H1 (cell line): Measurements from ENCODE around the gene PRR23E. TPM values are rescaled to one million over a fixed set of nuclear protein-coding genes. Genes with fewer than 3 reads are reported as not detected.

Experiments used
- CREB1 ChIP-seq: IDR thresholded peaks from 2 replicates; pipeline ENCODE4 v1.6.1; 2012; ENCODE audit warnings: inconsistent platforms
- EP300 ChIP-seq, 2 experiments: IDR thresholded peaks; 1 replicate in 1 of 2; 2 replicates in 1 of 2; pipeline ENCODE4 v1.6.1; 2011 to 2012; ENCODE audit warnings: low read depth in 2 of 2, low read length in 2 of 2, mild to moderate bottlenecking in 2 of 2, borderline replicate concordance in 1 of 2, inconsistent platforms in 1 of 2, moderate library complexity in 1 of 2
- GTF2F1 ChIP-seq: IDR thresholded peaks from 2 replicates; pipeline ENCODE4 v1.6.1; 2012; ENCODE audit warnings: low read depth, low read length, improper control_type of control experiment, borderline replicate concordance
- KDM4A ChIP-seq: IDR thresholded peaks from one replicate; pipeline ENCODE4 v1.7.1; 2012; ENCODE audit warnings: low read depth, mild to moderate bottlenecking, moderate library complexity, low read length, inconsistent platforms; ENCODE audit not compliant: severe bottlenecking
- MAX ChIP-seq: IDR thresholded peaks from 2 replicates; pipeline ENCODE4 v1.6.1; 2012; ENCODE audit warnings: inconsistent platforms
- SIX5 ChIP-seq: IDR thresholded peaks from 2 replicates; pipeline ENCODE4 v1.6.1; 2011; ENCODE audit warnings: mild to moderate bottlenecking, low read depth, low read length
- TAF1 ChIP-seq: IDR thresholded peaks from 2 replicates; pipeline ENCODE4 v1.6.1; 2011; ENCODE audit warnings: mild to moderate bottlenecking, low read depth, low read length
- polyA plus RNA-seq, 7 experiments: library from polyadenylated mRNA; depleted of rRNA in 3 of 7; stranded (reverse) in 5 of 7; unstranded in 2 of 7; fragments of >200 nt in 5 of 7; fragments of 200-250 nt in 2 of 7; gene quantifications; 1 replicate in 5 of 7; 2 replicates in 1 of 7; 4 replicates in 1 of 7; pipeline versions ENCODE4 v1.2.1 to v1.2.3, GENCODE V29; 2011 to 2013; ENCODE audit warnings: missing spikeins in 2 of 7, mixed read lengths in 2 of 7
- total RNA-seq: library from RNA; stranded (reverse); fragmentation: NEBNext Ultra II Directional; extraction: Animal tissue kit (Norgen Biotek cat#: 25700); gene quantifications from 2 replicates; pipeline ENCODE4 v1.2.1, GENCODE V29; 2021

Gene PRR23E
- total and polyA plus RNA-seq, 2 of the 8 experiments (the other 6 are each of a cell fraction or from before 2014, with no cell fraction given), result not detected

- TF ChIP-seq EP300 (IDR thresholded peaks at IDR 0.05; ENCODE audit: borderline replicate concordance in 1 of 2, low read depth in 2 of 2, low read length in 2 of 2) (no peak), KDM4A (no peak), CREB1 (no peak), SIX5 (no peak), MAX (no peak), GTF2F1 (no peak), TAF1 (no peak)
- TF ChIP-seq, all 59 proteins: peak for 0
Measured at GRCh38 chr3:127151251-127151564, 41.7 kb upstream of the PRR23E start (continued).
